Neural cell (in vitro differentiated cells): ENCODE measurements around the gene RRAGD.

Experiments
- CTCF ChIP-seq: fragments of 450-650 bp; IDR thresholded peaks from 2 replicates; pipeline ENCODE4 v1.5.1; 2014; ENCODE audit warnings: antibody characterized with exemption, mild to moderate bottlenecking, moderate library complexity; ENCODE audit not compliant: poor library complexity, severe bottlenecking
- EZH2 ChIP-seq: fragments of 200-600, 300-800 bp; shearing (Covaris generic), sonication (generic); IDR thresholded peaks from 2 replicates; pipeline ENCODE4 v1.6.1; 2014; ENCODE audit warnings: antibody characterized with exemption, low read length, borderline replicate concordance, mild to moderate bottlenecking; ENCODE audit not compliant: insufficient read depth, poor library complexity, severe bottlenecking

DNA sequence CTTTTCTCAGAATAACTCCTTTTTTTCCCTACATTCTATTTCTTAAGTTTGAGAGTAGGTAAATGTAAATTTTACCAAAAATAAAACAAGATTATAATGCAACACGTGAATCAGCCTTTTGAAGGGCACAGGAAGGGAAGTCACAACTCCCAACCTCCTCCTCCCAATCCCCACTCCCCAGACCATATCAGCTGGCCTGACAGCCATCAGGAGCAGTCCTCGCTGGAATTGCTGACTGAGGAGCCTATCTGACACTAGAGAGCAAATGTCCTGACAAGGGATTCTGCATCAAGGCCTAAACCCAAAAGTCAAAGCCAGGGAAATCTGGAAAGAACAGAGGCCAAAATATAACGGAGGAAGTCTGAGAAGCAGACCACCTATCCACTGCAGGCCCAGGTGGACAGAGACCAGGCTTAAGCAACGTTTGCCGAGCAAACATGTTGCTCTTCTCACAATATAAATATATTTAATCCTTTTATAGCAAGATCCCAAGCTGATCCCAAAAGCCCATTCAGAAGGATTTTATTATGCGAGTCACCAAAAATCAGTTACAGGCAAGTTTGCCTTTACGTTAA is 2.5 kb downstream of the RRAGD start:
- TF ChIP-seq CTCF: no peak
- no peak for TF ChIP-seq EZH2
